Activated naive CD4-positive, alpha-beta T cell (primary cell): ENCODE measurements around the gene LRRC63.
A peak's percentile ranks its signal among the peaks of the same experiment; 100 is the strongest.
"Not testable (repeated sequence)": the region's sequence is repeated elsewhere in the genome, so short reads cannot be mapped to it uniquely, and the experiment has no call there.

Experiments
- DNase-seq, 4 experiments: peaks; one replicate each; lab custom pipeline; 2025; lab: John Stamatoyannopoulos, UW

Gene LRRC63

GRCh38 chr13:46211483-46212351 is at the start of gene LRRC63:
LRRC63 (plus strand) TSS chr13:46211928; CDS start chr13:46213035, 1,107 bp downstream.
- DNase-seq = peak; percentile 48 to 79 (median 58)

GRCh38 chr13:46162741-46163140 is 49.0 kb upstream of the LRRC63 start:
- DNase-seq = not testable (repeated sequence)

DNA sequence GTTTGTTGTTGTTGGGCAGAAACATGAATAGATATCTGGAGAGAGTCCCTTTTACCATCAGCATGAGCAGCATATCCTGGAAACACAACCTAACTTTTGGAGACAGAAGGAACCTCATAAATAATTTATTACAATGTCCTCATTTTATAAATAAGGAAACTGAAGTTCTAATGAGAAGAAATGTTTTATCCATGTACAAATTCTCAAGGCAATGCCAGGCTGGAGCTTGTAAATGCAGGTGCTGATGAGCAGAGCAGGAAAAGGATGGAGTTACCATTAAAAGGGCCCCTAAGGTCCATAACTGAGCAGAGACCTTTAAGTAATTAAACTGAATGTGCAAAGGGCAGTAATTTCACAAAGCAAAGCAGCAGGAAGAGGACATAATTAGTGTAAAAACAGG is 47.1 kb upstream of the LRRC63 start:
- no peak for DNase-seq

GRCh38 chr13:46165485-46166223 is 46.1 kb upstream of the LRRC63 start:
- DNase-seq = no peak

- DNase-seq = no peak
Observed at GRCh38 chr13:46166224-46166584, 45.5 kb upstream of the LRRC63 start.

GRCh38 chr13:46166947-46167610 is 44.6 kb upstream of the LRRC63 start:
- DNase-seq = no peak

DNA sequence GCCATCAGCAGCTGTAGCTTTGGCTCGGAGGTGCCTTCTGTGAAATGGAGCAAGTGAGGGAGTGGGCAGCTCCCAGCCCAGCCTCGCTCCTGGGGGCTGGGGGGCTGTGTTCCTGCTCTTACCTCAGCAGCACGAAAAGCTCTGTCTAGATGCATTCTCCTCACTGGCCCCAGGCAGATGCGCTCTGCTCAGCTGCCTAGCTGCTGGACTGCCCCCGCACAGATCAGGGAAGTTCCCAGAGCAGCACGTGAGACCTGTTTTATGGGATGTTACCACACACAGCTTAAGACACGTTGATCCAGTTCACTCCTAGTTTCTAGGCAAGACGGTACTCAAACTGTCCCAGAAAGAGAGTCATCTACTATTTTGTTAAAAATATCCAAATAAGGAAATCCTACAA is 43.4 kb upstream of the LRRC63 start:
- DNase-seq = no peak

DNA sequence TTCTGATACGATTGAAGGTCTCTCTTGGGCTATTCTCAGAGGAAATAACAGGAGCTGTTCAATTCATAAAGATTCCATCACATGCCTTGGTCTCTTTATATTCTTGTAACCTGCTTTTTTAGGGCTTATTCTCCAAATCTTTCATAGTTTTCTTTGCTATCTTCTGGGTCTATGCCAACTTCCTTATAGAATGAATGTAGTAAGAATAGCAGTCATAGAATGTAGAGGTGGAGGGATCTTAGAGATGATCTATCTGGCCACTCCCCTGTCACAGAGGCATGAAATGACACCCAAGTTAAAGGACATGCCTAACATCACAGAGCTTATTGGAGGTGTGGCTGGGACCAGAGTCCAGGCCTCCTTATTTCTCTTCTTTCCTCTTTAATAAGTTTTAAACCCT is 42.9 kb upstream of the LRRC63 start:
- no peak for DNase-seq

DNA sequence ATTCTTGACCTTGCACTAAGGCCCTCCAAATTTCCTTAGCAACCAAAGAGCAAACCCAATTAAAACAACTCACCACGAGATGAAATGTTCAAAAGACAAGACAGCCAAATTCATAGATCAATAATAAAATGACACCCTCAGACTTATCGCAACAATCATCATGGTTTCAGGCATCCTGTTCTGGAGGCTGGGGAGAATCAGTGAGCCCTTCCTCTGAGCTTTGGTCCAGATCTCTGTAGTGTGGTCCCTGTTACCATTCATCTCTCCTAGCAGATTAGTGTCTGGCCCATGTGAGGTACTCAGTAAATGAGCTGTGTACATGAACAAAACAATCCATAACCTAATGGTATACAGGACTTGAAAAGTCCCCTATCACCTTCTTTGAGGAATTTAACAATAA is 42.0 kb upstream of the LRRC63 start:
- no peak for DNase-seq

GRCh38 chr13:46170268-46170667 is 41.5 kb upstream of the LRRC63 start:
- DNase-seq = no peak

DNA sequence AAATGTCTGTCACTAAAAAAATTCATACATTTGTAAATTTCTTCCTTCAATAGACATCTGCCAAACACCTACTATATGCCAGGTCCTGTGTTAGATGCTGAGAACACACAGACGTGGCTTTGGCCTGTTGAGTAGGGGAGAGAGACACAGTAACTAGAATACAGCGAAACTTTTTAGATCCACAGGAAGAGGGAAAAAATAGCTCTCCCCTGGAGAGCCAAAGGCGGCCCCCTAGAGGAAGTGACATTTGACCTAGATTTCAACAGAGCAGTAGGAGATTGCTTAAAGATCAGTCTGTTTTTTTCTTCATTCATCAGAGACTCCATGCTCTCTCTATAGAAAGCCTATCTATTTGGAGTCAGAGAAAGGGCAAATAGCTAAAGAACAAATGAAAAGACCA is 41.0 kb upstream of the LRRC63 start:
- no peak for DNase-seq

DNA sequence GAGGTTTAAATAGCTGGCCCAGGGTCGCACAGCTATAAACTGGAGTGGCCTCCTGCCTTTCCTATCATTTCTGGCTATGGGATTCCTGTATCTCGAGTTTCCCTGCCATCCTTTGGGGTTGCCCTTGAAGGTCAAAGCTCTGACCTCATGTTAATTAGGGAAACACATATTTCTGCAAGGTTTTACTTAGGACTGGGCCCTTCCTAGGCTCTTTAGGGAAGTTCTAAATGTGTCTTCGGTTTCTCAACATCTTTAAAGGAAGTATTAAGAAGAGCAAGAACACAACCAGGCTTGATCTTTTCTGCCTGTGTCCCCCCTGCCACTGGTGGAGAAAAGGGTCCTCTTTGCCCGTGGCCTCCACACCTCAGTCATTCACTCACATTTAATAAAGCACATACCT is 40.5 kb upstream of the LRRC63 start:
- DNase-seq = no peak

GRCh38 chr13:46171739-46172138 is 40.0 kb upstream of the LRRC63 start:
- no peak for DNase-seq

- peak in 2 of 4 experiments; percentile 32 to 44 for DNase-seq
Observed at GRCh38 chr13:46172531-46172991, 39.2 kb upstream of the LRRC63 start.

DNA sequence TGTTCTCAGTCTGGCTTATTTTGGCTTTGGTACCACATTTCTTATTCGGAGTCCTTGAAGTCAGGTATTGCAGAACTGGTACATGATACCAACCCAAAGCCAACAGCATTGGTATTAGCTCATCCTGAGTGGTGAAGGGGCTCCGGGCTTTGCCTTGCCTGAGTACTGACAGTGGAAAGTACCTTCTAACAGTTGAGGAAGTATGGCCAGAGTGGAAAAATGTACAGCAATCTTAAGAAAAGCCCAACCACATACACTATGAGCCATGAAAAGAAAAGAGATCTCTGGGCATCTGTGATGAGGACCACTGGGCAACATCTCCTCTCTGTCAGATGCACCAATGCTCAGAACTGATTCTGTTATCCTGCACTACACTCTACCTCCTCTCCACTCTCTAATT is 38.1 kb upstream of the LRRC63 start:
- DNase-seq = no peak

- no peak for DNase-seq
Observed at GRCh38 chr13:46176756-46177155, 35.0 kb upstream of the LRRC63 start.

GRCh38 chr13:46178143-46178542 is 33.6 kb upstream of the LRRC63 start:
- no peak for DNase-seq

DNA sequence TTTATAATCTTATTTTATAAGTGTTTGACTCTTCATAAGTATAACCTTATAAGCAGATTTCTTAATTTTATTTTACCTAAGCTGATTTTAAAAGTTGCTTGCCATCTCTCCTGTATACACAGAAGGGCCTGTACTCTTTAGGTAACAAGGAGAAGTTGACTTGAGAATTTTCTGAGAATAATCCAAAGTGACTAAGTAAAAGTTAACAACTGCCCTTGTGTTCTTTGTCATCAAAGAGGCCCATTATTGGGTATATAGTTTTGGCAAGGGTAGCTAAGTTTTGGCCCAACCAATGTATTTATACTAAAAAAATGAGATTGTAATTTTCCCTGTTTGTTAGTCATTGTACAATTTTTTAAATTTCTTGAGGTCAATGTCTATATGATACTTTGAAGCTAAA is 32.9 kb upstream of the LRRC63 start:
- DNase-seq = no peak

DNA sequence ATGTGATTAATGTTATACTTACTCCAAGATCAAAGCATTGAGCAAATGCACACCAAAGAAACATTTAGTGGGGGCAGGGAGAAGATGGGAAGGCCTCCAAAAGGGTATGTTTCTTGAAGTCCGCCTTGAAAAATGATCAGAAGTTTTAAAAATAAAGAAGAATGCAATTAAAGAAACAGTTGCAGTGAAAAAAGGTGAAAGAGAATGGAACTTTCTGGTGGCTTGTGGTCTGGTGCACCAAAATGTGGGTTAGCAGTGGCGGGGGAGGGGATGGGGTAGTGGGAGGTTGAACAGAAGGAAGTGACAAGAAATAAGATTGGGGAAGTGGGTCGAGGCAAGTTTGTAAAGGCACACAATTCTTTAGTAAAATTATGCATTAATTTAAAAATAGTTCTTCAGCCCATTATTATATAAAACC is 32.2 kb upstream of the LRRC63 start:
- DNase-seq = peak in 2 of 4 experiments; percentile 34 to 64

- no peak for DNase-seq
Observed at GRCh38 chr13:46179969-46180763, 31.6 kb upstream of the LRRC63 start.

DNA sequence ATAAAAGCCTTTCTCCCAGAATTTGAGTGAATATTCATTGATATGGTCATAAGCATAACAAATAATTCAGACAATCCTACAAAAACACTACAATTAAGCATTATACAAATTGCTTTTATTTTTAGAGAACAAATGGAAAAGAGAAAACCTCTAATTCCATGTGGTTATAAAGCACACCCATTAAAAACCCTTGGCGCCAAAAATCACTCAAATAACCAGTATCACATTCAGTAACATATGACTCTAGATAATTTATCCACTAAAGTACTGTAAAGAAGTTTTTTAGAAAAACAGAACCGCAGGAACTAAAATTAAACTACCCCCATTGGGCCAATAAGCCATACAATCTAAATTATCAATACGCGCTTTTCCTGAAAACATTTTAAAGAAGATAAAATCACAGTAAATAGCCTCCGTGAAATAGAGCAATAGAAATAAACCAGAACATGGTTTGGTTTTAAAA is 30.3 kb upstream of the LRRC63 start:
- no peak for DNase-seq
